Mucosa of rectum (tissue), 2 donors: ENCODE measurements around the gene VGLL2.

Experiments used
- H3K27ac ChIP-seq, 2 donors: one replicate each; pipeline ENCODE4 v1.7.0; 2013; ENCODE audit warnings: inconsistent platforms in 2 of 2, low read depth in 2 of 2, low read length in 2 of 2
- H3K27me3 ChIP-seq, 2 donors: one replicate each; pipeline ENCODE4 v1.7.0; 2013; ENCODE audit warnings: low read length in 2 of 2; ENCODE audit not compliant: control insufficient read depth in 2 of 2, insufficient read depth in 2 of 2
- H3K36me3 ChIP-seq, 2 donors: one replicate each; pipeline ENCODE4 v1.7.0; 2013; ENCODE audit warnings: low read length in 2 of 2; ENCODE audit not compliant: control insufficient read depth in 2 of 2, insufficient read depth in 2 of 2
- H3K4me1 ChIP-seq, 2 donors: one replicate each; pipeline ENCODE4 v1.7.0; 2013; ENCODE audit warnings: low read length in 2 of 2, mild to moderate bottlenecking in 1 of 2; ENCODE audit not compliant: control insufficient read depth in 2 of 2, insufficient read depth in 2 of 2
- H3K4me3 ChIP-seq, 2 donors: one replicate each; pipeline ENCODE4 v1.7.0; 2013; ENCODE audit warnings: low read length in 2 of 2
- H3K9ac ChIP-seq, 2 donors: one replicate each; pipeline ENCODE4 v1.7.0; 2013; ENCODE audit warnings: low read length in 2 of 2, low read depth in 1 of 2, mild to moderate bottlenecking in 1 of 2
- H3K9me3 ChIP-seq, 2 donors: one replicate each; pipeline ENCODE4 v1.7.0; 2013; ENCODE audit warnings: low read length in 2 of 2; ENCODE audit not compliant: control insufficient read depth in 2 of 2
- donor health status: healthy.
- donor health status: Normal muscosa, but diverticular disease.

Gene VGLL2

GRCh38 chr6:117280922-117281321 is 15.6 kb downstream of the VGLL2 start:
- H3K27ac ChIP-seq = no peak overlapping the region
- H3K27me3 ChIP-seq = peaks cover 2 to 13% of the 10 kb centered on the region in 2 donors
- no peaks in the 10 kb centered on the region for H3K36me3 ChIP-seq

GRCh38 chr6:117288083-117288715 is 22.8 kb downstream of the VGLL2 start:
- Histone ChIP-seq H3K4me1 (no peaks in the 10 kb centered on the region), H3K27me3 (no peaks in the 10 kb centered on the region), H3K9me3 (no peaks in the 10 kb centered on the region), H3K27ac (no peak overlapping the region), H3K36me3 (no peaks in the 10 kb centered on the region), H3K4me3 (no peak overlapping the region), H3K9ac (no peak overlapping the region)

More at GRCh38 chr6:117280922-117281321, 15.6 kb downstream of the VGLL2 start:
- Histone ChIP-seq H3K4me3 (no peak overlapping the region), H3K4me1 (no peaks in the 10 kb centered on the region), H3K9me3 (no peaks in the 10 kb centered on the region), H3K9ac (no peak overlapping the region)

GRCh38 chr6:117290173-117290846 is 25.0 kb downstream of the VGLL2 start:
- Histone ChIP-seq H3K4me1 (no peaks in the 10 kb centered on the region), H3K9me3 (no peaks in the 10 kb centered on the region), H3K27me3 (no peaks in the 10 kb centered on the region), H3K27ac (no peak overlapping the region), H3K4me3 (no peak overlapping the region), H3K9ac (no peak overlapping the region), H3K36me3 (no peaks in the 10 kb centered on the region)

GRCh38 chr6:117298941-117299340 is 33.6 kb downstream of the VGLL2 start:
- H3K9ac ChIP-seq = no peak overlapping the region
- no peaks in the 10 kb centered on the region for H3K27me3 ChIP-seq
- H3K4me1 ChIP-seq = no peaks in the 10 kb centered on the region
- H3K9me3 ChIP-seq = no peaks in the 10 kb centered on the region
- no peak overlapping the region for H3K4me3 ChIP-seq
- H3K27ac ChIP-seq = no peak overlapping the region
- no peaks in the 10 kb centered on the region for H3K36me3 ChIP-seq

GRCh38 chr6:117303323-117303722 is 38.0 kb downstream of the VGLL2 start:
- H3K27me3 ChIP-seq = no peaks in the 10 kb centered on the region
- no peaks in the 10 kb centered on the region for H3K9me3 ChIP-seq
- no peak overlapping the region for H3K4me3 ChIP-seq
- no peak overlapping the region for H3K27ac ChIP-seq
- H3K9ac ChIP-seq = no peak overlapping the region
- H3K36me3 ChIP-seq = no peaks in the 10 kb centered on the region
- no peaks in the 10 kb centered on the region for H3K4me1 ChIP-seq

- Histone ChIP-seq H3K9ac (no peak overlapping the region), H3K27me3 (no peaks in the 10 kb centered on the region), H3K4me1 (no peaks in the 10 kb centered on the region), H3K4me3 (no peak overlapping the region), H3K27ac (no peak overlapping the region), H3K36me3 (no peaks in the 10 kb centered on the region), H3K9me3 (no peaks in the 10 kb centered on the region)
Measured at GRCh38 chr6:117304446-117304845, 39.1 kb downstream of the VGLL2 start.

- H3K27ac ChIP-seq = no peak overlapping the region
- no peak overlapping the region for H3K4me3 ChIP-seq
- no peaks in the 10 kb centered on the region for H3K36me3 ChIP-seq
- no peaks in the 10 kb centered on the region for H3K27me3 ChIP-seq
- H3K9me3 ChIP-seq = no peaks in the 10 kb centered on the region
- no peaks in the 10 kb centered on the region for H3K4me1 ChIP-seq
- no peak overlapping the region for H3K9ac ChIP-seq
Measured at GRCh38 chr6:117306227-117306790, 41.0 kb downstream of the VGLL2 start.

- Histone ChIP-seq H3K27ac (no peak overlapping the region), H3K4me1 (no peaks in the 10 kb centered on the region), H3K9me3 (no peaks in the 10 kb centered on the region), H3K36me3 (no peaks in the 10 kb centered on the region), H3K27me3 (no peaks in the 10 kb centered on the region), H3K9ac (no peak overlapping the region), H3K4me3 (no peak overlapping the region)
Measured at GRCh38 chr6:117307655-117308054, 42.3 kb downstream of the VGLL2 start.

- H3K27ac ChIP-seq = no peak overlapping the region
- no peaks in the 10 kb centered on the region for H3K4me1 ChIP-seq
- H3K9me3 ChIP-seq = no peaks in the 10 kb centered on the region
- H3K4me3 ChIP-seq = no peak overlapping the region
- H3K36me3 ChIP-seq = no peaks in the 10 kb centered on the region
- H3K27me3 ChIP-seq = no peaks in the 10 kb centered on the region
- H3K9ac ChIP-seq = no peak overlapping the region
Measured at GRCh38 chr6:117309069-117309468, 43.7 kb downstream of the VGLL2 start.

GRCh38 chr6:117309611-117310010 is 44.3 kb downstream of the VGLL2 start:
- no peaks in the 10 kb centered on the region for H3K9me3 ChIP-seq
- no peaks in the 10 kb centered on the region for H3K36me3 ChIP-seq
- H3K4me3 ChIP-seq = no peak overlapping the region
- no peak overlapping the region for H3K27ac ChIP-seq
- H3K4me1 ChIP-seq = no peaks in the 10 kb centered on the region
- no peak overlapping the region for H3K9ac ChIP-seq
- no peaks in the 10 kb centered on the region for H3K27me3 ChIP-seq
